HepG2 (cell line): Measurements from ENCODE around the gene CALHM5. TPM values are rescaled to one million over a fixed set of nuclear protein-coding genes. Genes with fewer than 3 reads are reported as not detected.

Experiments
- CBX2 ChIP-seq, 2 experiments: fragments of 200-600 bp in 1 of 2; sonication (generic); formaldehyde crosslinking in 1 of 2; IDR thresholded peaks; 2 replicates each; pipeline versions ENCODE4 v1.7.0 to v1.8.1; 2018 to 2022; ENCODE audit warnings: low read depth in 2 of 2, low read length in 1 of 2, mild to moderate bottlenecking in 1 of 2, missing genetic modification reagents in 1 of 2
- DNMT1 ChIP-seq: sonication (generic); formaldehyde crosslinking; IDR thresholded peaks from 2 replicates; pipeline ENCODE4 v1.5.1; 2020; ENCODE audit warnings: mild to moderate bottlenecking, missing genetic modification reagents
- DZIP1 ChIP-seq: sonication (generic); formaldehyde crosslinking; IDR thresholded peaks from 2 replicates; pipeline ENCODE4 v1.5.0; 2020; ENCODE audit warnings: mild to moderate bottlenecking, missing genetic modification reagents
- EP300 ChIP-seq, 3 experiments: sonication (generic) in 1 of 3; formaldehyde crosslinking in 1 of 3; IDR thresholded peaks; 2 replicates each; pipeline versions ENCODE4 v1.5.1 to v1.6.1; 2011 to 2020; ENCODE audit warnings: low read depth in 2 of 3, low read length in 2 of 3, borderline replicate concordance in 1 of 3, improper control_type of control experiment in 1 of 3, mild to moderate bottlenecking in 1 of 3, missing genetic modification reagents in 1 of 3, moderate library complexity in 1 of 3
- ERF ChIP-seq: IDR thresholded peaks from 2 replicates; pipeline ENCODE4 v1.6.1; 2018; ENCODE audit warnings: missing biosample characterization, missing genetic modification reagents
- FOXC1 ChIP-seq: sonication (generic); formaldehyde crosslinking; IDR thresholded peaks from 2 replicates; pipeline ENCODE4 v1.8.0; 2022; ENCODE audit warnings: mild to moderate bottlenecking, missing genetic modification reagents, borderline replicate concordance
- FOXO4 ChIP-seq: sonication (generic); formaldehyde crosslinking; conservative IDR thresholded peaks from 2 replicates; pipeline ENCODE4 v1.8.1; 2023; ENCODE audit warnings: missing genetic modification reagents
- KDM3A ChIP-seq: IDR thresholded peaks from 2 replicates; pipeline ENCODE4 v1.6.1; 2018; ENCODE audit warnings: low read depth, missing compliant biosample characterization
- PAX8 ChIP-seq: sonication (generic); formaldehyde crosslinking; IDR thresholded peaks from 2 replicates; pipeline ENCODE4 v1.8.0; 2022; ENCODE audit warnings: mild to moderate bottlenecking, missing genetic modification reagents, borderline replicate concordance
- PPARG ChIP-seq: conservative IDR thresholded peaks from 2 replicates; pipeline ENCODE4 v1.6.1; 2016; ENCODE audit warnings: missing biosample characterization, missing genetic modification reagents
- RELA ChIP-seq: sonication (generic); formaldehyde crosslinking; IDR thresholded peaks from 2 replicates; pipeline ENCODE4 v1.4.0; 2020; ENCODE audit warnings: missing genetic modification reagents
- STAG1 ChIP-seq: sonication (generic); formaldehyde crosslinking; IDR thresholded peaks from 2 replicates; pipeline ENCODE4 v1.4.0; 2020; ENCODE audit warnings: missing genetic modification reagents
- TRIM24 ChIP-seq: sonication (generic); formaldehyde crosslinking; IDR thresholded peaks from 2 replicates; pipeline ENCODE4 v1.8.0; 2022; ENCODE audit warnings: mild to moderate bottlenecking, missing genetic modification reagents
- XRCC5 ChIP-seq: fragments of 200-400 bp; formaldehyde crosslinking; optimal IDR thresholded peaks from 2 replicates; pipeline ENCODE3; 2017; ENCODE audit warnings: mild to moderate bottlenecking, low read length
- ZFP36 ChIP-seq: fragments of 150-350 bp; IDR thresholded peaks from 2 replicates; pipeline ENCODE4 v1.6.1; 2018; ENCODE audit warnings: borderline replicate concordance, low read length, low read depth; ENCODE audit not compliant: partially characterized antibody
- ZNF639 ChIP-seq: conservative IDR thresholded peaks from 2 replicates; pipeline ENCODE4 v1.6.1; 2018; ENCODE audit warnings: missing genetic modification reagents
- polyA plus RNA-seq, 8 experiments: library from polyadenylated mRNA; depleted of rRNA in 3 of 8; stranded (reverse) in 7 of 8; unstranded in 1 of 8; fragments of >200 nt; fragmentation: Illumina TruSeq in 4 of 8; extraction: Trizol in 4 of 8; gene quantifications; 2 replicates each; pipeline versions ENCODE4 v1.2.1 to v1.2.3, GENCODE V29; 2011 to 2016; ENCODE audit warnings: low read depth in 4 of 8, missing spikeins in 1 of 8, mixed read lengths in 1 of 8; ENCODE audit not compliant: insufficient read depth in 1 of 8
- total RNA-seq, 5 experiments: library from RNA; depleted of rRNA; stranded (reverse); fragments of >200 nt; fragmentation: Illumina TruSeq; extraction: Trizol; gene quantifications; 2 replicates each; pipeline ENCODE4 v1.2.3, GENCODE V29; 2016; ENCODE audit warnings: low read depth in 1 of 5
- TF ChIP-seq, protein P1 (sequence below): sonication (generic); formaldehyde crosslinking; IDR thresholded peaks from 2 replicates; pipeline ENCODE4 v1.8.0; 2022; ENCODE audit warnings: missing genetic modification reagents, mild to moderate bottlenecking, inconsistent platforms, borderline replicate concordance
- TF ChIP-seq, protein P2 (sequence below): sonication (generic); formaldehyde crosslinking; IDR thresholded peaks from 2 replicates; pipeline ENCODE4 v1.5.0; 2020; ENCODE audit warnings: missing genetic modification reagents

Gene CALHM5
- total and polyA plus RNA-seq, 2 of the 13 experiments (the other 11 are each of a cell fraction or from before 2014, with no cell fraction given), result not detected

DNA sequence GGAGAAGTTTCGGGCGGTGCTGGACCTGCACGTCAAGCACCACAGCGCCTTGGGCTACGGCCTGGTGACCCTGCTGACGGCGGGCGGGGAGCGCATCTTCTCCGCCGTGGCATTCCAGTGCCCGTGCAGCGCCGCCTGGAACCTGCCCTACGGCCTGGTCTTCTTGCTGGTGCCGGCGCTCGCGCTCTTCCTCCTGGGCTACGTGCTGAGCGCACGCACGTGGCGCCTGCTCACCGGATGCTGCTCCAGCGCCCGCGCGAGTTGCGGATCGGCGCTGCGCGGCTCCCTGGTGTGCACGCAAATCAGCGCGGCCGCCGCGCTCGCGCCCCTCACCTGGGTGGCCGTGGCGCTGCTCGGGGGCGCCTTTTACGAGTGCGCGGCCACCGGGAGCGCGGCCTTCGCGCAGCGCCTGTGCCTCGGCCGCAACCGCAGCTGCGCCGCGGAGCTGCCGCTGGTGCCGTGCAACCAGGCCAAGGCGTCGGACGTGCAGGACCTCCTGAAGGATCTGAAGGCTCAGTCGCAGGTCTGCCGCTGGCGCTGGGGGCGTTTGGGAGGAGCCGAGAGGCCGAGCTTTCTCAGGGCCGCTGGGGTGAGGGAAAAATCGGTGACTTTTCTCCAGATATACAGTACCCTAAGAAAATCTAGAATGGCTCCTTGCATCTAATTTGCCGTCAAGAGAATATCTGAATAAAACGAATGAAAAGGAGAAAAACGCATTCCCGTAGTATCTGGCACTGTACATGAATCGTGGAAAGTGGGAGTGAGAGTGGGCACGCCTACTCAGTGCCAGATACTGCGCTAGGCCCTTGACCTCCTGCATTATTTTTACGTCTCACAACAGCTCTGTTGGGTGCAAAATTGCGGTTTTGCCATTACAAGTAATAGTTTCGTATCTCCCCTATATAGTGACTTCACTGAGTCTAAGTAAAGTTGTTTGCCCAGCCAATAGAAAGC is 49.2 kb upstream of the CALHM5 start (continued):
- TF ChIP-seq XRCC5, result no peak
- TF ChIP-seq ERF (CRISPR knock-in tag), result no peak
- no peak for TF ChIP-seq FOXC1 (CRISPR knock-in tag)
- TF ChIP-seq, protein P1, sequence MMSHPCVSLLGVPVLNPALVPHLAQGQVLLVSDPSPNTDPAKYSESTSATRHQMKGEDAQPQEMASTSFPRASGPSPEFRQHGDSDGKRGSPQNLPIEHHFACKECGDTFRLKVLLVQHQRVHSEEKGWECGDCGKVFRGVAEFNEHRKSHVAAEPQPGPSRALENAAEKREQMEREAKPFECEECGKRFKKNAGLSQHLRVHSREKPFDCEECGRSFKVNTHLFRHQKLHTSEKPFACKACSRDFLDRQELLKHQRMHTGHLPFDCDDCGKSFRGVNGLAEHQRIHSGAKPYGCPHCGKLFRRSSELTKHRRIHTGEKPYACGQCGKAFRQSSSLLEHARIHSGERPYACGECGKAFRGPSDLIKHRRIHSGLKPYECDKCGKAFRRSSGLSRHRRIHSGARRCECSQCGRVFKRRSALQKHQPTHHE (CRISPR knock-in tag), result no peak
- TF ChIP-seq CBX2 (IDR thresholded peaks at IDR 0.05; ENCODE audit: low read depth, low read length), result peak; percentile 61
- no peak for TF ChIP-seq CBX2 (CRISPR knock-in tag; IDR thresholded peaks at IDR 0.05; ENCODE audit: low read depth)
- TF ChIP-seq FOXO4 (CRISPR knock-in tag), result no peak
- TF ChIP-seq EP300 (IDR thresholded peaks at IDR 0.05; ENCODE audit: low read depth in 2 of 2, low read length in 2 of 2), result no peak
- no peak for TF ChIP-seq EP300 (CRISPR knock-in tag; IDR thresholded peaks at IDR 0.05; ENCODE audit: borderline replicate concordance)
- TF ChIP-seq ZFP36, result no peak
- no peak for TF ChIP-seq STAG1 (CRISPR knock-in tag)
- TF ChIP-seq KDM3A (CRISPR knock-in tag), result no peak
- TF ChIP-seq PAX8 (CRISPR knock-in tag), result no peak
- no peak for TF ChIP-seq PPARG
- TF ChIP-seq ZNF639 (CRISPR knock-in tag), result no peak
- no peak for TF ChIP-seq TRIM24
- peak; percentile 16; the same call in 1 of the 2 replicates for TF ChIP-seq DNMT1 (CRISPR knock-in tag)
- no peak for TF ChIP-seq DZIP1 (CRISPR knock-in tag)
- TF ChIP-seq RELA (CRISPR knock-in tag), result no peak
- TF ChIP-seq, protein P2, sequence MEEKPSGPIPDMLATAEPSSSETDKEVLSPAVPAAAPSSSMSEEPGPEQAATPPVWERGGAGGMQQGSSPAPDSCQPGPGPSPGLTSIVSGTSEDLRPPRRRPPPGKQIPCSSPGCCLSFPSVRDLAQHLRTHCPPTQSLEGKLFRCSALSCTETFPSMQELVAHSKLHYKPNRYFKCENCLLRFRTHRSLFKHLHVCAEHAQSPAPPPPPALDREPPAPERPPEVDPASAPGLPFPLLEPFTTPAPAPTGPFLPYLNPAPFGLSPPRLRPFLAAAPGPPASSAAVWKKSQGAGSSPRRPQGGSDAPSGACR (CRISPR knock-in tag), result no peak
